Right kidney (tissue), 1 donor: Measurements from ENCODE around the gene RPL21.

Source experiments
- DNase-seq: peaks from one replicate; pipeline ENCODE4 v3.0.0-alpha.2; 2016

Gene RPL21

DNA sequence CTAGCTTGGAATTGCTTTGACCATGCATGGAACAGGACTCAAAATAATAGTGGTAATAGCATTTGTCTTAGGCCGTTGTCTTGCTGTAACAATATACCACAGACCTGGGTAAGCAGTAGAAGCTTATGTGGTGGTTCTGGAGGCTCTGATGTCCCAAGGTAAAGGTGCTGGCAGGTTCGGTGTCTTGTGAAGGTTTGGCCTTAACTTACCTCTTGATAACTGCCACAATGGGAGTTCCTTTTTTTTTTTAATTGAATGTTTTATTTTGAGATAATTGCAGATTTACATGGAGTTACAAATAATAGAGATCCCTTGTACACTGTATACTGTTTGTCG lies 5.8 kb downstream of the RPL21 start:
- DNase-seq = no peak

DNA sequence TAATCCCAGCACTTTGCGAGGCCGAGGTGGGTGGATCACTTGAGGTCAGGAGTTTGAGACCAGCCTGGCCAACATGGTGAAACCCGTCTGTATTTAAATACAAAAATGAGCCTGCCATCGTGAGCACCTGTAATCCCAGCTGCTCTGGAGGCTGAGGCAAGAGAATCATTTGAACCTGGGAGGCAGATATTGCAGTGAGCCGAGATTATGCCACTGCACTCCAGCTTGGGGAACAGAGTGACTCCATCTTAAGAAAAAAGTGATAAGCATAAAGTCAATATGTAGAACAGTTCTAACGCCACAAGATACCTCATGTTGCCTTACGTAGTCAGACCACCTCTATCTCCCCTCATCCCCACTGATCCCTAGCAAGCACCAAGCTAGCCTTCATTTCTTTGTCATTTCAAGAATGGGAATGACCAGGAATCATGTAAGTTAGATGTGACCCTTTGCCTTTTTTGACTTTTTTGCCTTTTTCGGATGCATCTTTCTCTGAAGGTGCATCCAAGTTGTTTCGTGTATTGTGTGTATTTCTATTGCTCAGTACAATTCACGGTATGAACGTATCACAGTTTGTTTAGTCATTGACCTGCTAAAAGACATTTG lies 6.4 kb downstream of the RPL21 start:
- DNase-seq = no peak

- no peak for DNase-seq
Observed at GRCh38 chr13:27258637-27259386, 7.5 kb downstream of the RPL21 start.

GRCh38 chr13:27259831-27260230 lies 8.5 kb downstream of the RPL21 start:
- no peak for DNase-seq

DNA sequence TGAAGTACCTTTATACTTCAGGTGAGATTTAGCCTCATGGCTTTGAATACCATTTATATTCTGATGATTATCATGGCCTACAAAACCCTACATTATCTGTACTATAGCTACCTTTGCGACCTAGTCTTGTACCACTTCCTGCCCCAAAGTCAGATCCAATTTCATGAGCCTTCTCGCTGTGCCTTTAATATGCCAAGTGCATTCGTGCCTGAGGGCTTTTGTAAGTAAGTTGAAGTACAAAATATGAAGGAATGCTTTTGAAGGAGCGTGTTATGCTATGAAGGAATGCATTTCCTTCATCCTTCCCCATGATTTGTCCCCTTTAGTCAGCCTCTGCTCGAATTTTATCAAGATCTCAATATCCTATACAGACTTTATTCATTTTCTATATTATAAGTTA lies 10.0 kb downstream of the RPL21 start:
- no peak for DNase-seq

- DNase-seq = no peak
Observed at GRCh38 chr13:27263438-27263837, 12.1 kb downstream of the RPL21 start.

- no peak for DNase-seq
Observed at GRCh38 chr13:27264181-27264580, 12.8 kb downstream of the RPL21 start.

GRCh38 chr13:27264648-27265047 lies 13.3 kb downstream of the RPL21 start:
- no peak for DNase-seq

DNA sequence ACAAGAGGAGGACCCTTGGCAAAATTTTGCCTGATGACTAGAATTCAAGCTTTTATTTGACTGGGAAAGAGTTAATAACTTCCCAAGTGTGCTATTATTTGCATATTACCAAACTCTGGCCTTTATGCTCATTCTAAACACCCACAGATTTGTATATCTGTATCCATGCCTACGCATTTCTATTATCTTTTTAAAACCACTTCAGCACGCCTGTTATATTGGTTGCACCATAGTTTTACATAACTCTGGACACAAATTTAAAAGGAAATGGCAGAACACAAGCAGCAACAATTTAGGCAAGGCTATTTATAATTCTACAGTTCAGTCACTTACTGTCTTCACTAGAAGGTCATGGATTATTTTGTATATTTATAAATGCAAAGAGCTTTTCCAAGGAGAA lies 15.6 kb downstream of the RPL21 start:
- no peak for DNase-seq

DNA sequence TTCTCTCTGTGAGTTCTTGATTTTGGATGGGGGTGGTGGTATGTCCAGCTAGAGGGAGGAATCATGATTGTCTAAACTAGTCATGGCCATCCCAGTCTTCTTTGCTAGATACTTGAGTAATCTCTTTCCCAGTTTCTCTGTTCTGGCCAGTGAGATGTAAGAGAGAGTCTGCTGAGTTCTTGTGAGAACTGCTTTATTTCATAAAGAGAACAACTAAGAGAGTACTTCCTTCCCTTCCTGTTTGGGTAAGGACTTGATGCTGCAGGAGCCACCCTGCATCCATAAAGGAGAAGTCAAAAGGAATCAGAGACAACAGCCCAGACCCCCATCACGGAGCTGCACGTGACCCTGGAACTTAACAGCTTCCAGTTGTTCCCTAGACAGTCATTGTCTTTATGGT lies 16.2 kb downstream of the RPL21 start:
- no peak for DNase-seq

DNA sequence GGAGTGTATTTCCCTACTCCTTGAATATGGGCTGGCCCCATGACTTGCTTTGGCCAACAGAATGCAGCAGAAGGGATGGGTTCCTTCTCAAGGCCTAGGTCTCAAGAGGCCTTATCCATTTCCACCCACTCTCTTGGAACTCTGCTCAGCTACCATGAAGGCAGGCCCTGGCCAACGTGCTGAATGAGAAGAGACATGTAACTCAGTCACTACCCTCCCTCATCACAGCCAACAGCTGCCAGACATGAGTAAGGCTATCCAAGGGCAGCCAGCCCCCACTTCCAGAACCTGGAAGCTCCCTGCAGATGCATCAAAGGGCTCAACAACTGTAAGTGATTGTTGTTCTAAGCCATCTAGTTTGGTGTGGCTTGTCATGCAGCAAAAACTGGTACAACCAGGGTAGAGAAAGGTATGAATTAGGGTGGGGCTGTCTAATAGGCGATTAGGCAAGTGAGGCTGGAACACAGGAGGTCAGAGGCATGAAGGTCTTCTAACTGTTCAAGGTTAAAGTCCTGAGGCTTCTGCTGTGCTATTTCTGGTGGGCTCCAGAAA lies 17.8 kb downstream of the RPL21 start:
- no peak for DNase-seq

DNA sequence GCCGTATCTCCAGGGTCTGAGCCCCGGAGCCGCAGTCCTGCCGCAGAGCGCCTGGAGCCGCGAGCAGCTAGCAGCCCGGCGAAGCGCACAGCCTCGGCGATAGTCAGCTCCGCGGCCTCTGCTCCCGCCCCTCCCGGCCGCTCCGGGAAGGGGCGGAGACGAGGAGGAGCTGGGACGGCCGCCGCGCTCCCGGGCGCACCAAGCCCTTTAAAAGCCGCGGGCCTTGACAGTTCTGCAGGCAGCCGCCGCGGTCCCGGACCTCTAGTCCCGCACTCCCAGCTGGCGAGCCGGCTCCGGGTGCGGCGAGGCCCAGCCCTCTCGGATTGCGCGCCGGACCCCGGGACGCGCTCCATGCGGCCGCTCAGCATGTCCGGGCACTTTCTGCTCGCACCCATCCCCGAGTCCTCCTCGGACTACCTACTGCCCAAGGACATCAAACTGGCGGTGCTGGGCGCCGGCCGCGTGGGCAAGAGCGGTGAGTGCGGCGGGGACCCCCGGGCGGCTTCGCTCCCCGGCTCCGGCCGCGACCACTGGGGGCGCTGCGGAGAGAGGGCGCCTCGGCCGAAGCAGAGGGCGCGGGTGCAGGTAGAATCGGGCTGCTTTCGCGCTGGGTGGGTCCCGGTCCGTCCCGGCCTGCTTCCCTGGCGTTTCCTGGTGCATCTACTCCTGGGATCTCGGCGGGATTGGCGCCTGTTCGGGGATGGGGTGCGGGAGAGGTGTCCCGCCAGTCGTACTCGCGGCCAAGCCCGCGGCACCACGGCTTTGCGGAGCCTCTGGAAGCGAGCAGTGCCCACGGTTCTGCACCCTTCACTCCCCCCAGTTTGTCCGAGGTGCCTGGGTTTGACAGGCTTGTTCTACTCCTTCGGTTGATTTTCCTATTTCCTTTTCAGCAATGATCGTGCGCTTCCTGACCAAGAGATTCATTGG lies 19.5 kb downstream of the RPL21 start, which contains the start of gene RASL11A:
Gene RASL11A (plus strand): TSS at position 237 of the 927 bp plus-strand sequence. CDS start 115 bp downstream, at position 352.
- DNase-seq = peak; percentile 98

DNA sequence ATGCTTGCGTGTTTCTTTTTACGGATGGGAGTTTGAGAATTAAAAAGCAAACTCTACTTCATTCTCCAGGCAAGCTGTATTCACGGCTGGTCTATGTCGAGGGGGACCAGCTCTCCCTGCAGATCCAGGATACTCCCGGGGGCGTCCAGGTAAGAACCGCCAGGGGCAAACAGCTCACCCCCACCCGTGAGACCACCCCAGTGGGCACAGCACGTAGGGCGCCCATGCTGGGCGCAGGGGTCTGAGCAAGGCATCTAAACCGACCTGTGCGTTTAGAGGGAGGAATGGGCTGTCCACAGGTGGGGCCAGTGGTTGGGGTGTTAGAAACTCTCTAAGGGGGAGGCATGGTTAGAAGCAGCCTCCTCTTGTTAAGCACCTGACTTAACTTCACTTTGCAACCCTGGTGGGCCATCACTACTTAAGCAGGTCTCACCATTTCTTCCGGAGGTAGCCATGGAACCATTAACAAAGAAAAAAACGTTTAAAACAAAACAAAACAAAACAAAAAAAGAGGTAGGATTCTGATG lies 20.3 kb downstream of the RPL21 start:
- peak; percentile 38 for DNase-seq

DNA sequence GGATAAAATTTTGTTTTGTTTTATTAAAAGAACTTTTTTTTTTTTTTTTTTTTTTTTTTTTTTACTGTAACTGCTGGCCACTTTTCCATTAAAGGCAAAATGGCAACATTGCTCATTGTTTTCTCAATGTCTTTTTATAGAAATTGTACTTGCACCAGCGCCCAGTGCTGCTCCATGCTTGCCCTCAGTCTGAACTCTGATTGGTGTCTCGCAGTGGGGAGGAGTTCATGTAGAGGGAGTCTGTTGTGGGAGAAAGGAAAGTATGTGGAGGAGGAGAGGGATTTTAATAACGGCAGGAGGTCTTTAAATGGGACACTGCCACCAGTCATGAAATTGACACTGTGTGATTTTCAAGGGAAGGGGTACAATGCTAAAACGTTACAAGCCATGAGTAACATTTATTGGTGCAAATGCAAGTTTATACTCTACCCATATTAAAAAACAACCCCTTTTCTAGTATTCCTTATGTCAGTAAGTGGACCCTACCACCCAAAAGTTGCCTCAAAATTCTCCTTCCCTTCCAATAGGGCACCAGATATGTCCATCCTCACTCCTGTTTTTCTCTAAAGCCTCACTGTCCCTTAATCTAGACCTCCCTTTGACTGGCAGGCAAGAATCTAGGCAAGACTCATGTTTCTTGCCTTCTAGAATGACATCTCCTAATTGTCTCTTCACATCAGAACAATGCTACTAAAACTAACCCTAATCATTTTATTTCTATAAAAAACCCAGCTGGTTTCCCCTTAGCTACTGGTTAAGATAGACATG lies 22.5 kb downstream of the RPL21 start:
- no peak for DNase-seq

DNA sequence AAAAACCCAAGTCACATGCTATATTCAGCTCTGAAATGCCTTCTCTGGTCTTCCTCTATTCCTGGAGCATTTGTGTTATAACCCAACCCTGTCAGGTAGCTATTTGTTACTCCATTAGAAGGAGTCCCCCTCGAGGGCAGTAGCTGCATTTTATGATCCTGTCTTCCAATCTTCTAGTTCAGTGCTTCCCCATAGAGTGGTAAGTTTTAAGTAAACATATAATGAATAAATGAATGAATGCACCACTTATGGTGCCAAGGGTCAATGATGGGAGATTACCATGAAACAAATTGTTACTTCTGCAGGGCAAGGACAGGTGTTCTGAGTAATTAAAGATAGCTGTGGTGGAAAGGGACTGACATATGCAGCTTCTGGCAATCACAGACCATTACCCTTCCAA lies 23.3 kb downstream of the RPL21 start:
- no peak for DNase-seq

DNA sequence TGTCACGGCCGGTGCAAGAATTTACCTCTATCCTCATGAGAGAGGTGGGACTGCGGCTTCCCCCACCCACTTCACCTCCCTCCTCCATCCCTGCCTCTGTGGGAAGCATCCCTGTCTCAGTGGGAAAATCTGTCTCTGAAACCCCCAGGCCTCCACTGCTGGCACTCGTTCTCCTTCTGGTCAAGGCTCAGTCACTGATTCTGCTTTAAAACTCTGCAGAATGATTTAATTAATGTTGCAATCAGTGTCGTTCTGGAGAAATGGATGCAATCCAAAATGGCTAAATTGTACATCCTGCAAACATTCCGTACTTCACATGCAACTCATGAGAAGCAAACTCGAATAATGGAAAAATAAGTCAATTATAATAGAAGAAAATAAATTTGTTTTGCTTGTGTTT lies 24.8 kb downstream of the RPL21 start:
- DNase-seq = no peak

DNA sequence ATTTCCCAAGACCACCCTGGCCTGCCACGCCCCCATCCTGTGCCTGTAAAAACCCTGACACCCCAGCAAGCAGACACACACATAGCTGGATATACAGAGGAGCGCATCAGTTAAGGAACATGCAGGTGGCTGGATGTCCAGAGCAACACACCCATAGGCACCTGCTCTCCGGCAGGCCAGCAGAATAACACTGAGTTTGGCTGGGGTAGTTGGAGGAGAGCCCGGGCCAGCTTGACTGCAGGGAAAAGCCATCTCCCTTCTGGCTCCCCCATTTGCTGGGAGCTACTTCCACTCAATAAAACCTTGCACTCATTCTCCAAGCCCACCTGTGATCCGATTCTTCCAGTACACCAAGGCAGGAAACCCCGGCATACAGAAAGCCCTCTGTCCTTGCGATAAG lies 28.1 kb downstream of the RPL21 start:
- no peak for DNase-seq

DNA sequence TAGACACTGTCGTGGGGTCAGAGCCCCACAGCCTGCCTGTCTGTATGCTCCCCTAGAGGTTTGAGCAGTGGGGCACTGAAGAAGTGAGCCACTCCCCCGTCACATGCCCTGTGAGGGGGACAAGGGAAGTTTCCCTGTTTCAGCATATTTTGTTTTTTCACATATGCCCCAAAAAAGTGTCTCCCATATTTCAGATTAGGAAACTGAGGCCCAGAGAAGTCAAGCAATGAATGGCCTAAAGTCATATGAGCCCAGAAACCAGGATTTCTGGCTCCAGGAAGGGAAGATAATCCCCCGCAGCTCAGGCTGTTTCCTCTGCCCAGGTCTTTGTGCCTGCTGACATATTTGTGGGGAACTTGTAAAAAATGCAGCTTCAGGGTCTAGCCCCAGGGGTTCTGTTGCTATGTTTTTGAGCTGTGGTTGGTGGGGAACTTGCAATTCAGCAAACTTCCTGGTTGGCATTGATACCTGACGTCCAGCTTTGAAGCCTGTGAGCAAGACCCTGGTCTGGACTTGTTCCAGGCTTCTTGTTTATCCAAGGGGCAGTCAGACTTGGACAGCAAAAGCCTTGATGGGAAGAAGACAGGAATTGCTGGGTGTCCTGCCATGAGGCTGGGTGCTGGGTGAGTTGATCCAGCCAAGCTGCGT lies 28.8 kb downstream of the RPL21 start:
- no peak for DNase-seq

DNA sequence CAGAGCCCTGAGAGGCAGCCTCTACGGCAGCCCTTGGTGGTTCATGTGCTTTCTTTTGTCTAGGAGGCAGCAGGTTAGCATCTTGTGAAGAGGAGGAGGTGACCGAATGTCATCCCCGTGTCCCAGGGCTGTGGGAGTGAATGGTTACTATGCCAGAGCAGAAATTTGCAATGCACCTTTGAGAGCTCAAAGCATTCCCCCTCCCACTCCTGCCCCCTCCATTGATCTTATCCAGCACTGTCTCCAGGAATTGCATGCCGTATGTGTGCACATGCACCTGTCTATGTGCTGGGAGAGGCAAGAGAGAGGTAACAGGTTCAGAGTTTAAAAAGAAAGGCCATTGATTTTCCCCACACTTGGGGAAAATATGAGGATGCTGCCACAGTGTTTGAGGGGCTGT lies 29.5 kb downstream of the RPL21 start:
- DNase-seq = no peak

DNA sequence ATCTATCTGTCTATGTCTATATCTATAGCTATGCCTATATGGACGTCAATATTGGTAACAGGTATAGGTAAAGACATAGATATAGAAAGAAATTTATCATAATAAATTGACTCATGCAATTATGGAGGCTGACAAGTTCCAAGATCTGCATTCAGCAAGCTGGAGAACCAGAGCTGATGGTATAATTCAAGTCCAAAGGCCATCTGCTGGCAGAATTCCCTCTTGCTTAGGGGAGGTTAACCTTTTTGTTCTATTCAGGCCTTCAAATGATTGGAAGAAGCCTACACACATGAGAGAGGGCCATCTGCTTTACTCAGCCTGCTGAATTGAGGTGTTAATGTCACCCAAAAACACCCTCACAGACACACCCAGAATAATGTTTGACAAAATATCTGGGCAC lies 30.1 kb downstream of the RPL21 start:
- no peak for DNase-seq

- no peak for DNase-seq
Observed at GRCh38 chr13:27283906-27284493, 32.6 kb downstream of the RPL21 start.
